Activated T-helper 1 cell treated with anti-CD3 and anti-CD28 coated beads, Interleukin-2, amount 50 U/mL, for 16 hours (primary cell): ENCODE measurements around the gene NGB.
"Not testable (repeated sequence)": the region's sequence is repeated elsewhere in the genome, so short reads cannot be mapped to it uniquely, and the experiment has no call there.

Experiments
- DNase-seq, 2 donors: peaks; one replicate each; pipeline ENCODE4 v3.0.0-alpha.2; 2020; ENCODE audit warnings: low read depth in 1 of 2, low spot score in 1 of 2

NGB gene

DNA sequence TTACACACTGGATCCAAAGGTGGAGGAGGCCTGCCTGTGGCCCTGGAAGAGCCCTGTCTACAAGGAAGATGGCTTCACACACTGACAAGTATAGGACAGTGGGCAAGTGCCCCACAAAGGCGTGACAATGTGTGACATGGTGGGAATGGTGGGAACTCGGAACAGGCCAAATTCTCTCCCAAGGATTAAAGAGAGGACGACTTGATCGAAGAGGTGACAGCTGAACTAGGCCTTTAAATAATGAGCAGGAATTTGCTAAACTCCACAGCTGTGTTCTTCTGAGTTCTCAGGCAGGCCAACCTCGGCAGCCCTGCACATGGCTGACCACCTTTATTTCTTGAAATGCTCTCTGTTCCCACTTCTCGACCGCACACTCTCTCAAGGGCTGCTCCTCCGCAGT, 25.9 kb upstream of the NGB start:
- no peak for DNase-seq

DNA sequence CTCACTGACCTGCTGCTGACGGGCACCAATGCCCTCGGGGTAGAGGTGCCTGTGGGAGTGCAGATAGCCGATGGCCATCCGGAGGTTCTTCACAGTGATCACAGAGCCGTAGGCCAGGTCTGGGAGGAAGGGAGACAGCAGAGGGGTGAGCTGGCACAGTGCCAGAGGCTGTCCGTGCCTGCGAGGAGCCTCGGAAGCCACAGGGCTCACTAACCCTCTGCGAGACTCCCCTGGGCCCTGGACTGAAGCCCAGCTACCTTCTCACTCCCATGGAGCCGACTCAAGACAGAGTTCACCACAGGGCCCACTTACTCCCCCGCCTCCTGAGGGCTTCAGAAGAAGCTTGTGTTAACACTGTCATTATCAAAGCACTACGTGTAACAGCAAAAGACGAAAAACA, 25.1 kb upstream of the NGB start:
- DNase-seq = no peak

DNA sequence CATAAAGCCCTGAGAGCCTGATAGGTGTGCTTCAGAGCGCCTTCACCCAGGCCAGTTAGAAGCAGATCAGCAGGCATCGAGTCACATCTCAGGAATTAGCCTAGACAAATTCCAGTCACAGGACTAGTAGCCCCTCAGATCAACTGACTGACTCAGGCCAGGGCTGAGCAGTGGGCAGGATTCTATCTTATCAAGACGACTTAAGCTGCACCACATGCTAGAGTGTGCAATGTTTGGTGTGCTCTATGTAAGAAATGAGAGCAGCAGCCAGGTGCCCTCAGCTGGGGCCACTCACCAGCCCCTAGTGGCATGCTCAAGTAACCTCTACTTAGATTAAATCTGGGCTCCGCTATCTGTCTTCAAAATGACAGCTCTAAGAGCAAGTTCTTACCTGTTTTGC, 19.7 kb upstream of the NGB start:
- no peak for DNase-seq

DNA sequence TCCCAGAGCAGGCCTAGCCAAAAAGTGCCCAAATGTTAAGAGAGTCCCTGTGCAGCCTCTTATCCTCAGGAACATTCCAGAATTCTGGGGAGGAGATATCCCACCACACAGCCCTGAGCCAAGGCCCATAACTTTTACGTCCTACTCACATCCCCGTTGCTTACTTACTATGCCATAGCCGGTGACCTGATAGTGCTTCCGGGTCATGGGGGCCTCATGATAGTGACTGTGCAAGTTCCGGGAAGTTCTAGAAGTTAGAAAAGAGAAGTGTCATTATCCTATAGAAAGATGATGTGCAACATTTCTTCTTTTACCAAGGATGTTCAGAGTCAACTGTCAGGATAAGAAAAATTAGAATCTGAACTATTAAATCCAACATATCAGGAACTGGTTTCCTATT, 15.6 kb upstream of the NGB start:
- no peak for DNase-seq

DNA sequence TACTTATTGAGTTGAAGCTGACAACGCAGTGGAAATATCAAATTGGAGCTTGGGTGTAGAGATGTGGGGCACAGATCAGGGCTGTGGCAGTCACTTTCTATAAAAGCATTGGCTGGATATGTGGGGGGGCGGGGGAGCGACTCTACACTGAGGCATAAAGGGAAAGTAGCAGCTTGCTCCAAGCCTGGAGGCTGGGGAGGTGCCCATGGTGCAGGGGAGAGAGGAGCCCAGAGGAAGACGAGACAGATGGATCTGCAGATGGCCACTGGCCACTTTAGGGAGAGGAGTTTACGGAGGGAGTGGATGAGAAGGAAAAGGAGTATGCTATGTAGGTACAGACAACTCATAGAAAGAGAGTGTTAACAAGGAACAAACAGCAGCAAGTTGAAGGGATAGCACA, 13.5 kb upstream of the NGB start:
- no peak for DNase-seq

DNA sequence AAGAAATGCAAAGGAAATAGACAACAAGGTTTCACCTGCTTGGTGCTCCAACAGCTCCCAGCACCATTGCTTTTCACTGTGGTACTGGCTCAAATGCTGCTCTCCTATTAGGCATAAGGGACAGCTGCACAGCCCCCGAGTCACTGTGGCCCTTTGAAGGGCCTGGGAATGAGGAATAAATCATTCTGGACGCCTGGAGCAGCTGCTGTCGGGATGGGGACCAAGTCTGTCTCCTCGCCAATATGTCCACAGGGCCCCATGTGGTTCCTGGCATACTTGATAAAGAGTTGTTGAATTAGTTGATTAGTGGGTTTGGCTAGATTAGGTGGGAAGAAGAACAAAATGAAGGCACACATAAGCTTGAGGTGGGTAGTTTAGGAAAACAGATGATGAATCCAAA, 13.1 kb upstream of the NGB start:
- DNase-seq = no peak

DNA sequence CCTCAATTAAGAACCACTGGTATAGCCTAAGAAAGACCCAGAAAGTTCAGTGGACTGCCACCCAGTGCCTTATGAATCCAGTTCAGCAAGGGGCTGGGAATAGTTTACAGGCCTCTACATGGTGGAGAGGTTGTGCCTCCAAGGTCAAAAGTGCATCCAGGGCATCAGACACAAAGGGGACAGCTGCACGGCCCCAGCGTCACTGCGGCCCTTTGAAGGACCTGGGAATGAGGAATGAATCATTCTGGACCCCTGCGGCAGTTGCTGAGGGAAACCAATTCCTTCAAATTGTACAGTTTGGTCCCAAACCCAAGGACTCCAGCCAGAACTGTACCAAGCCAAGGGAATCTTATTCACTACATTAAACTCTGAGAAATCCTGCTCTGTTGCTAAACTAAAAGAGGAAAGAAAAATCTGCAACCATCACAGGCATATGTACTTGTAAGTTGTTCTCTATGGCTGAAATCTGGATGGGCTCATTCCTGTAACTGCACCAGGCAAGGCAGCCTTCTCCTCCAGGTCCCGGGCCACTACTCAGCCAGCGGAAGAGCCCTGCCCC, 10.9 kb upstream of the NGB start:
- no peak for DNase-seq

DNA sequence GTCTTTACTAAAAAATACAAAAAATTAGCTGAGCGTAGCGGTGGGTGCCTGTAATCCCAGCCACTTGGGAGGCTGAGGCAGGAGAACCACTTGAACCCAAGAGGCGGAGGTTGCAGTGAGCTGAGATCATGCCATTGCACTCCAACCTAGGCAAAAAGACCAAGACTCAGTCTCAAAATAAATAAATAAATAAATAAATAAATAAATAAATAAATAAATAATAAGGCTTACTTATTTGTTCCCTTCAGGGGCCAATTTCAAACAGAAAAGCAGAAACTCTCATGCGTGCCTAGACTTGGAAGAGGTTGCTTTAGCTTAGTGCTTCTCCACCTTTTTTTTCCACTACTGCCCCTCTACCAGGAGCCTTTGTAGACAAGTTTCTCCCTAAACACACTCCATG, 9.9 kb upstream of the NGB start:
- not testable (repeated sequence) for DNase-seq

DNA sequence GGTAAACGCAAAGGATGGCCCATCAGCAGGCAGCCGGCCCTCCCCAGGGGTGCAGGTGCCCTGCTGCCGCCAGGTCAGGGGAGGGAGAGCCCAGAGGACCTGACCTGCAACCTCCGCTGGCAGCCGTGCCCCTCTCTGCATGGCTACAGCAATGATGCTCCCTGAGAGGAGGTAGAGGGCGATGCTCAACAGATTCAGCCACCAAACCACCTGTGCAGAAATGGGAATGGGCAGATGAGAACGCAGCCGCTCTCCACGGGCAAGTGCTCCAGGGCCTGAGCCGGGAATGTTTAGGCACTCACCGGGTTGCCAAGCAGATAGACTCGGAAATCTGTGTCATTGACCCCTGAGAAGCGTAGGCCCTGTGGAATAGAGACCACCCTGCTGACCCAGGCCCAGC, 8.7 kb upstream of the NGB start:
- DNase-seq = no peak

DNA sequence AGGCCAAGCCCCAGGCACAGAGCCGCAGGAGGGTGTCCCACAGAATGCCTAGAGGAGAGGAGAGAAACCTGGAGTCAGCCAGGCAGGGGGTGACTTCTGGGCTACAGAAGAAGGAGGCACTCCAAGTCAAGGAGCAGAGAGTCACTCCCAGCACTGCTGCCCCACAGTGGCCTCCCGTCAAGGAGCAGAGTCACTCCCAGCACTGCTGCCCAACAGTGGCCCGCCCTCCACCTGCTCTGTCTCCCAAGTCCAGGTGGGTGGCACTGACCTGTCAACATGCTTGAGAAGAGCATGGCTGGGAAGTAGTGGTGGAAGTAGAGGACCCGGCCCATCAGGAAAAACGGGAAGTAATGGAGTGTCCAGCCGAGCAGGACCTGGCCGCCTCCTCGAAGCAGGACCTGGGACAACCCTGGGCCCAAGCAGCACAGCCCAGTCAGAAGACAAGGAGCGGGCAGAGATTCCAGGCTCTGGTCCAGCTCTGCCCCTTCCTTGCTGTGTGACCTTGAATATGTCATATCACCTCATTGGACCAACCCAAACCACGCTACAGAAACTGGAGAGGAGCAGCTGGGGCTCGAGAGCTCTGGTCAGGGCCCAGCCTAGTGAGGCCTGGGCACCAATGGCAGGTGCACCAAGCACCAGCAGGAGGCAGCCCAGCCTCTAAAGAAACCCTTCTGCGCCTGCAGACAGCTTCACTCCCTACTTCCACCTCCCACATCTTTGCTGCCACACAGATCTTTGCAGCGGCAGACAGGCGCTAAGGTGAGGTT, 7.6 kb upstream of the NGB start:
- no peak for DNase-seq

DNA sequence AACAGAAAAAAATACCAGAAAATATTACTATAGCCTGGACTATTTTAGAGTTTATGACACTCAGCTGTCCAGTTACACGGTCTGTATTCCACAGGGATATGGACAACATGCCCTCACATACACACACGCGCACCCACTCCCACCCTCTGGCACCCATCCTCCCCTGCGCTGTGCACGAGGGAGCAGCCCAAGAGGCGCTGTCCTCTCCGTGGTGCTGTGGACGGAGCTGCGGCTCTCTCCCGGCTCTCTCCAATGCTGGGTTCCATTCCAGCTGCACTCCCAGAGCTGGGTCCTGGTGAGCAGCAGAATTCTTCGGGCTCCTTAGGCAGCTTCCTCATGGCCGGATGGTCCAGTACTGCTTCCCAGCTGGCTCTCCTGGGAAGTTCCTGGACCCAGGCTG, 6.0 kb upstream of the NGB start:
- no peak for DNase-seq

DNA sequence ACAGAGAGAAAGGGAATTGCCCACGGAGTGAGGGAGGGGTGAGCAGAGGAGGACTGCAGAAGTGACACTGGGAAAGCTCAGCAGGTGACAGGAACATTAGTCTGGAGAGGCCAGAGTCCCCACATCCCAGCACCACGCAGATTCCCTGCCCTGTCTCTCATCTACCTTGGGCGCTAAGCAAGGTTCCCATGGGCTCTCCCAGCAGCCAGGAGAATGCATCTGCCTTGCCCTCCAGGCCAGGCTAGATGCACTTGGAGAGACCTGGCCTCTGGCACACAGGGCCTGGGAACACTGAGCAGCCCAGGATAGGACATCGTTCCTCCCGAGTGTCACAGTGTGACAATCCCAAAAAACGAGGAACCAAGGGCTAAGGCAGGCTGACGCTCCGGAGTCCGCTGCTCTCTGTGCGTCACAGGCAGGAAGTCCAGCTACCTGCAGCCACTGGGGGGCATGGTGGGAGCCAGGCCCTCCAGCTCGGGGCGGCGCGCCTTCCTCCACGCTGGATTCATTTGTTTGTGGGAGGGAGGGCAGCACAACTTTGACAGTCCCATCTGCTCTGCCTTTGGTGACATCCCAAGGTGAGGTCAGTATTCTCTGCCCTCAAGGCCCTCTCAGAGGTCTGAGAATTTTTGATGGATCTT, 5.4 kb upstream of the NGB start:
- DNase-seq = no peak

DNA sequence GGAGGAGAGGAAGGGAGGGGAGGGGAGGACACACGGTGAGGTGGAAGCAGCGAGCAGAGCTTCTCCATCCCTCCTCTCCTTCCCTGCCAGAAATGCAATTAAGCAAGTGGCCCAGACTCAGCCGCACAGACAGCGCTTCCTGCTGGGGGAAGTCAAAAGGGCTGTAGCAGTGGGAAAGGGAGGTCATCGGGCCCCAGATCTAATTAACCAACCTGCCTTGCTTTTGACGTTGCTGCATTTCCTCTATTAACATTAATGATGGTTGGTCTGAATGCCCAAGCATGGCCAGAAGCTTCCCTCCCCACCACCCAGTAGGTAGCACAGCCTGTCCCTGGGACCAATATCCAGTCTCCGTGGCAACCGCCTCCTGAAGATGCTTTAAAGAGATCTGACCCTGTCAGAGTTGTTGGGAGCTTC, 4.6 kb upstream of the NGB start:
- no peak for DNase-seq

DNA sequence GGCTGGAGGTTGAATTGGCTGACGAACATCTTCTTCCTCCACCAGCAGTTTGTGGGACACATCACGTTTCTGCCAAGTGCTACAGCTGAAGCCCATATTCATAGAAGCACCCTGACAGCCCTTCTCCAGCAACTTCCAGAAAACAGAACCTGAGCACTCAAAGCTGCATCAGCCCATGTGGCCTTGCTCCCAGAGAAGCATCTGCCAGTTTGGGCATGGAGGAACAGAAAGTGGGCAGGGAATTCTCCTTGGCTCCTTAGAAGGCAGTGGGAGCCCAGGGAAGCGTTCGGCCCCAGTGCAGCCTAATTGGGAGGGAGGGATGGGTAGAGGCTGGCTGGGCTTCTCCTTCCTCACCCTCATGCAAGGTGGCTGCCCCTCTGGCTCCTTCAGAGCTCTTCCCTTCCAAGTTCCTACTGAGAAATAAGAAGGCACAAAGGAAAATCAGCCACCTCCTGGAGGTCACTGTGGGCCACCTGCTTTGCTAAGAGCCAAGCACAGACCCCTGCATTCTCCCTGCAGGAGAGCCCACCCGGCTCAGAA, 4.1 kb upstream of the NGB start:
- no peak for DNase-seq

DNA sequence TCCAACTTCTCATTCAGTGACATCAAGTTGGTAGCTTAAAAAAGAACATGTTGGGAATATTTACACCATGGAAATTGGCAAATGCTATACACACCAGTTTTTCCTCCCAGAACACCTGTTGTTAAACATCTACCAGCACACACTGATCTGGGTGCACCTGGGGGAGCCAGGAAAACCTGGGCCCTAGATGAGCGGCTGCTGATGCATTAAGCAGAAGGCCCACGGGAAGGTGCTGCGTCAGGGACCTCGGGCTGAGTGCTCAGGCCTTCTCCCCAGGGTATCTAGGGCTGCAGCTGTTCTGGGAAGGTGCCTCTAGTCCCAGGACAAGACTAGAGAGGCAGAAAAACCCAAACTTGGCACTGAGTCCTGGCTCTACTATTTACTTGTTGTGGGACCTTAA, 2.8 kb upstream of the NGB start:
- no peak for DNase-seq

DNA sequence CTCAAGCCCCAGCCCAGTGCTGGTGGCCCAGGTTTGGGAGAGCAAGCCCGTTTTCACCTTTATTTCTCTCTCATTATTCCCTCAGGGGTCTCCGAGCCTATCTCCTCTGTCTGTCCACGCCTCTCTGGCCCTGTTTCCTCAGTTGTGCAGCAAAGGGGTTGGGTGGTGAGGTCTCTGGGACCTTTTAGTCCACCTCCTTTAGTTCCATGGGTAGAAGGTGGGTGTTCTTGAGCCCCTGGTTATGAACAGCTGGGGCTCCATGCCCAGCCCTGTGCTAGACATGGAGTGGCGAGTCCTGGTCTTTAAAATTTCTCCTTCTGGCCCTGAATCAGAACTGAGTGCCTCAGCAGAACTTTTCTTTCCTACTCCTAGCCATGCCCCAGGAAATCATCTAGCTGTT, 1.3 kb upstream of the NGB start:
- no peak for DNase-seq

DNA sequence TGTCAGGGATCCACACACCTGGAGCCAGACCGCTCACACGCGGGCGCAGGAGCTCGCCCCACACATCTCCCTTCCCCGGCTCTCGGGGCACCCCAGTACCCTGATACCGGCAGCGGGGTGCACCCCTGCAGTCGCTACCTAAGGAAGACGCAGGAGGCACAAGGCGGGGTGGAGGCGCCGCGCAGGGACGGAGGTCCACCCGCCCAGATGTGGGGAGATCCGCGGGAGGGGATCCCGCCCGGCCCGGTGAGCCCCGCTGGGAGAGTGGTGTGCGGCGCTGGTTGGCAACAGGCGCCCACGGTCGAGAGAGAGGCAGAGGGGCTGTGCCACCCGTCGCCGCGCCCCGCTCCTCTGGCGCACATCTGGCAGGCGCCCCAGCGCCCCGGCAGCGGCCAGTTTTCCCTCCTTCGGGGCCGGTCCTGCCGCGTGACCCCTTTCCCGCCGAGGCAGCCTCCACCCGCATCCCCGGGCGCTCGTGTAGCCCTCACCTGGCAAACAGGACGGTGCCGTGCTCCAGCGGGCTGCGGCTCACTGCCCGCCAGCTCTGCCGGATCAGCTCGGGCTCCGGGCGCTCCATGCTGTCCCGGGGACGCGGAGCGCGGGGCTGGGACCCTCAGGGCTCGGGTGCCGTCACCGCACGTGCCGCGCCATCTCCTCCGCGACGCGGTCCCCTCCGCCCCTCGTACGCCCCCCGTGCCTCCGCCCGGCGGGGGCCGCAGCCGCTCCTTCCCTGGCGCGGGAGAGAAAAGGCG, 469 bp downstream of the NGB start:
- no peak for DNase-seq

DNA sequence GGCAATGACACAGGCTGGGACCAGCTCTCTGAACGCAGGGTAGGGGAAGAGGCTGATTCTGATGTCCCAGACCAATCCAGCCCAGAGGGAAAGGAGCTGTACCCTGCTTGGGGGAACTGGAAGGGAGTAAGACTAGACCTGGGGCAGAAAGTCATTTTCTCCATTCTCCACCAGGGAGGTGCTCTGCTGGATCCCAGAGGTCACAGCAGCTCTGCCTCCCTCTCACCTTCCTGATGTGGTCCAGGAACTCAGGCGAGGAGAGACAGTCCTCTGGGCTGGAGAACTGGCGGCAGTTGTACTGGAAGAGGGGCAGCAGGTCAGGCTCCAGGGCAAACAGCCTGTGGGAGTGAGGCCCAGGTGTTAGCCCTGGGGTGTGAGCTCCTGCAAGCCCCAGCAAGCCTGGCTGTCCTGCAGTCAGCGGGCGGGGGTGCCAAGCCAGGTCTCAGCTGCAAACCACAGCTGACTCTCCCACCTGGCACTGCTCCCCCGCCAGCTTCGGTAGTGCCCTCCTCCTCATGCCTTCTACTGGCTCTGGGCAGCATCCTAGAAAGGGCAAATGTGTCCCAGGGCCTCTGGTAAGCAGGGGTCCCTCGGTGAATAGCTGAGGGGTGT, 1.9 kb downstream of the NGB start:
- no peak for DNase-seq

DNA sequence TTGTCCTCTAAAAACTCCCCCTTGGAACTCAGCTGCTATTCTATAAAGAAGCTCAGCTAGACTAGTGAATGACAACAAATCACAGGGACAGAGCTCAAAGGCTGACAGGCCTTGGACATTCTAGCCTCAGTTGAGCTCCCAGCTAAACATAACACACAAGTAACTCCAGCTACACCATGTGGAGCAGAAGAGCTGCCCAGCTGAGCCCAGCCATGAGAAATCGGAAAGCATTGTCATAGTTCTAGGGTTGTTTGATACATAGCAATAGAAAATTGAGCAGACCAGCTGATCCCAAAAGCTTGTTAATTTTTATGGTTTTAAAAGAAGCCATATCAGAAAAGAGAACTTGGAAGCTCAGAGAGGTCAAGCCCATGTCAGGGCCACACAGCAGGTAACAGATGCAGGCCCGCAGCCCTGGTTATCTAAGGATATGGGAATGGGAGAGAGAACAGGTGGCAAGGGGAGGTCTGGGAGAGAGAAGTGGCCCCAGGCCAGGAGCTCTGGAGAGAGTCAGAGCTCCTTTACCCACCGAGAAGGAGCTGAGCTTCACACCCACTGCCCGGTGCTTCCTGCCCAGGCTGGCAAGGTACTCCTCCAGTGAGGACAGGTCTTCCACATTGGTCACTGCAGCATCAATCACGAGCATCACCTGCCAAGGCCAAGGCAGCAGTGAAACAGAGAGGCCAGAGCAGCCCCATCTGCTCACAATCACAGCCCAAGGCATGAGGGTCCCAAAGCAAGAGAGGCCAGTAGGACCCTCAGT, 2.9 kb downstream of the NGB start:
- DNase-seq = no peak

DNA sequence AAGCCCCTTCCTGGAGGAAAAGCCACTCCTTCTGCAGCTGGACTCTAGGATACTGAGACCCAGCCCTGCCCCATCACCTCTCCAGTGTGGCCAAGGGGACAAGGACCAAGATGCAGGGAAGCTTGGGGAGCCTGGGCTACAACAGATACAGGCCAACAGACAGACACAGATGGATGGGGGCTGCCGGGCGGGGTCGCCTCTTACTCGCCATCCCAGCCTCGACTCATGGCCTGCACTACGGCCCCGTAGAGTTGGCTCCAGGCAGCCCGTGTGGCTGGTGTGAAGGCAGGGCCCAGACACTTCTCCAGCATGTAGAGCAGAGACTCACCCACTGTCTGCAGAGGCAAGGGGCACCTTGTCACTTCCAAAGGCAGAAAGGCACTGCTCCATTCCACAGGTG, 4.7 kb downstream of the NGB start:
- no peak for DNase-seq
